Gastrocnemius medialis (tissue), 4 donors: ENCODE data around the gene PLEKHA1. TPM values are rescaled to one million over a fixed set of nuclear protein-coding genes. Genes with fewer than 3 reads are reported as not detected.

ENCODE experiments used
- ATAC-seq, 2 donors: fragments of 150-250 bp; one replicate each; pipeline ENCODE4 v1.9.1; 2016
- DNase-seq, 2 donors: peaks; one replicate each; pipeline ENCODE4 v3.0.0-alpha.2; 2019
- H3K27ac ChIP-seq, 4 donors: fragments of 200-600 bp; sonication (generic); 1 replicate in 1 of 4; 2 replicates in 3 of 4; pipeline ENCODE4 v1.5.1; 2016 to 2018; ENCODE audit warnings: mild to moderate bottlenecking in 2 of 4, moderate library complexity in 1 of 4
- H3K27me3 ChIP-seq, 3 donors: fragments of 200-600 bp; sonication (generic) in 2 of 3; 1 replicate in 1 of 3; 2 replicates in 2 of 3; pipeline versions ENCODE4 v1.5.1 to v1.6.0; 2016 to 2019; ENCODE audit warnings: mild to moderate bottlenecking in 1 of 3, moderate library complexity in 1 of 3
- H3K36me3 ChIP-seq, 2 donors: fragments of 200-600 bp; sonication (generic) in 1 of 2; one replicate each; pipeline ENCODE4 v1.5.1; 2017 to 2018
- H3K4me1 ChIP-seq, 2 donors: fragments of 200-600 bp; sonication (generic) in 1 of 2; one replicate each; pipeline ENCODE4 v1.5.1; 2016 to 2017; ENCODE audit warnings: mild to moderate bottlenecking in 2 of 2
- H3K4me3 ChIP-seq, 4 donors: fragments of 200-600 bp; sonication (generic) in 3 of 4; 1 replicate in 1 of 4; 2 replicates in 3 of 4; pipeline ENCODE4 v1.5.1; 2016 to 2019; ENCODE audit warnings: mild to moderate bottlenecking in 2 of 4
- H3K9me3 ChIP-seq, 3 donors: fragments of 200-600 bp; sonication (generic) in 2 of 3; 1 replicate in 1 of 3; 2 replicates in 2 of 3; pipeline ENCODE4 v1.5.1; 2016 to 2019
- CTCF ChIP-seq, 5 experiments: fragments of 450-650 bp in 3 of 5; fragments of 200-600 bp in 2 of 5; sonication (generic) in 2 of 5; IDR thresholded peaks in 4 of 5; conservative IDR thresholded peaks in 1 of 5; 1 replicate in 4 of 5; 2 replicates in 1 of 5; pipeline ENCODE4 v1.5.1; 2016 to 2019; ENCODE audit warnings: antibody characterized with exemption in 5 of 5, mild to moderate bottlenecking in 3 of 5, moderate library complexity in 3 of 5
- POLR2A ChIP-seq, 2 donors: fragments of 450-650 bp; IDR thresholded peaks; one replicate each; pipeline ENCODE4 v1.6.1; 2017; ENCODE audit warnings: antibody characterized with exemption in 2 of 2, mild to moderate bottlenecking in 2 of 2, moderate library complexity in 2 of 2
- in situ Hi-C, 4 donors: fragments of 200-750 bp; cut with MboI; loops; one replicate each; pipeline versions ENCODE4 v1.15.0 to v1.8.0; 2017; ENCODE audit warnings: low sequenced_read_pairs in 4 of 4
- intact Hi-C: fragments of 100-400 bp; cut with DNase I; formaldehyde crosslinking; loops from one replicate; pipeline ENCODE4 v1.15.1; 2023; ENCODE audit warnings: low total_unique reads
- total RNA-seq, 4 donors: library from RNA; depleted of rRNA; stranded (reverse); fragments of >200 nt; gene quantifications; one replicate each; pipeline versions ENCODE4 v1.1.0 to v1.2.3, GENCODE V29; 2016

The PLEKHA1 gene
- total RNA-seq, 4 donors from 2014 or later, result 33.7 to 54.0 (median 37.8) TPM

- ATAC-seq, result no peak
- H3K27me3 ChIP-seq, result no peaks in the 10 kb centered on the region
- peaks cover 0 to 2% of the 10 kb centered on the region in 2 donors for H3K4me1 ChIP-seq
- intact Hi-C loops (no loop called here), in situ Hi-C loops (no loop called here)
- H3K9me3 ChIP-seq, result no peaks in the 10 kb centered on the region
- H3K36me3 ChIP-seq, result peaks cover 0 to 47% of the 10 kb centered on the region in 2 donors
- no peak overlapping the region for H3K27ac ChIP-seq
- TF ChIP-seq POLR2A (IDR thresholded peaks at IDR 0.05) (no peak), CTCF (IDR thresholded peaks at IDR 0.05 in 4 of 5, conservative IDR thresholded peaks at IDR 0.05 in 1 of 5) (no peak)
- H3K4me3 ChIP-seq, result no peak overlapping the region
- no peak for DNase-seq
Measured at GRCh38 chr10:122421054-122421625, 46.6 kb downstream of the PLEKHA1 start.

- intact Hi-C loops (no loop called here), in situ Hi-C loops (no loop called here)
- Histone ChIP-seq H3K27me3 (no peaks in the 10 kb centered on the region), H3K4me3 (no peak overlapping the region), H3K4me1 (peaks cover 0 to 2% of the 10 kb centered on the region in 2 donors), H3K27ac (no peak overlapping the region), H3K36me3 (peaks cover 0 to 47% of the 10 kb centered on the region in 2 donors), H3K9me3 (no peaks in the 10 kb centered on the region)
- ATAC-seq (no peak), DNase-seq (no peak)
- TF ChIP-seq CTCF (IDR thresholded peaks at IDR 0.05 in 4 of 5, conservative IDR thresholded peaks at IDR 0.05 in 1 of 5) (no peak), POLR2A (IDR thresholded peaks at IDR 0.05) (no peak)
Measured at GRCh38 chr10:122421742-122422141, 47.2 kb downstream of the PLEKHA1 start.

GRCh38 chr10:122422266-122422989, 47.9 kb downstream of the PLEKHA1 start:
- ATAC-seq (no peak), DNase-seq (no peak)
- Histone ChIP-seq H3K27ac (no peak overlapping the region), H3K36me3 (peaks cover 0 to 49% of the 10 kb centered on the region in 2 donors), H3K9me3 (no peaks in the 10 kb centered on the region), H3K4me1 (peaks cover 0 to 2% of the 10 kb centered on the region in 2 donors), H3K4me3 (no peak overlapping the region), H3K27me3 (no peaks in the 10 kb centered on the region)
- in situ Hi-C loops (no loop called here), intact Hi-C loops (no loop called here)
- TF ChIP-seq CTCF (IDR thresholded peaks at IDR 0.05 in 4 of 5, conservative IDR thresholded peaks at IDR 0.05 in 1 of 5) (no peak), POLR2A (IDR thresholded peaks at IDR 0.05) (no peak)

DNA sequence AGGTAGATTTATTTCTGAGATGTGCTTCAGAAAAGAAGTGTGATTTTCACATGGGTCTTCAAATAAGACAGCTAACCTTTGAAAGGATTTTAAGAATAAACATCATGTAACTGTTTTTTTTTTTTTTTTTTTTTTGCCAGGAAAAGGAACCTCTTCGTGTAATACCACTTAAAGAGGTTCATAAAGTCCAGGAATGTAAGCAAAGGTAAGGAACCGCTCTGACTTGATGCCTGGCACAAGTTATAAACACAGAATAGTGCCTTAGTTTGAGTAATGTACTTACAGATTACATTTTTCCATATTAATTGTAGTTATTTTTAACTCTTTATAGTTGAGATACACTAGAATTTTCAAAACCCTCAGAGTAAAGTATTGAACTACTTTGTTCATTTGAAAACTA, 49.6 kb downstream of the PLEKHA1 start:
- no peak for TF ChIP-seq CTCF (IDR thresholded peaks at IDR 0.05 in 4 of 5, conservative IDR thresholded peaks at IDR 0.05 in 1 of 5)
- no peak for TF ChIP-seq POLR2A (IDR thresholded peaks at IDR 0.05)
- DNase-seq (no peak), ATAC-seq (no peak)
- Histone ChIP-seq H3K4me3 (no peak overlapping the region), H3K27ac (no peak overlapping the region), H3K36me3 (peaks cover 0 to 60% of the 10 kb centered on the region in 2 donors), H3K27me3 (no peaks in the 10 kb centered on the region), H3K9me3 (no peaks in the 10 kb centered on the region), H3K4me1 (peaks cover 0 to 2% of the 10 kb centered on the region in 2 donors)
- intact Hi-C loops, result no loop called here
- in situ Hi-C loops, result no loop called here
